Measurements from ENCODE around the gene AKT3.
A peak's percentile ranks its signal among the peaks of the same experiment; 100 is the strongest.
"Not testable (repeated sequence)": the region's sequence is repeated elsewhere in the genome, so short reads cannot be mapped to it uniquely, and the experiment has no call there.

AKT3 gene

DNA sequence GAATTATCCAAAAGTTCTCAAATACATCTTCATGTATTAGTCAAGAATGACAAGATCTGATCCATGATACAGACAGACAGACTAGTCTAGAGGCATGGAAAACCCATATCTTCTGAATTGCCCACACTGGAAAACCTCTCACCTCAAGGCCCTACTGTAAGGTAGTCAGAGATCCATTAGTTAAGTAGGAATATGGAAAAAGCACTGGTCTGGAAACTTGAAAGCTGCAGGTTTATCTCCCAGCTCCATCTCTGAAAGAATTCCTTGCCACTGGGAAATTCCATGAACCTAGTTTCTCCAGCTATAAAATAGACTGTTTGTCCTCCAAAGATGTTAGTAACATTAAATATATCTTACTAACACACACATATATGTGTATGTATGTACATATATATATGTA lies 169.2 kb downstream of the AKT3 start:
- DNase-seq: no peak

DNA sequence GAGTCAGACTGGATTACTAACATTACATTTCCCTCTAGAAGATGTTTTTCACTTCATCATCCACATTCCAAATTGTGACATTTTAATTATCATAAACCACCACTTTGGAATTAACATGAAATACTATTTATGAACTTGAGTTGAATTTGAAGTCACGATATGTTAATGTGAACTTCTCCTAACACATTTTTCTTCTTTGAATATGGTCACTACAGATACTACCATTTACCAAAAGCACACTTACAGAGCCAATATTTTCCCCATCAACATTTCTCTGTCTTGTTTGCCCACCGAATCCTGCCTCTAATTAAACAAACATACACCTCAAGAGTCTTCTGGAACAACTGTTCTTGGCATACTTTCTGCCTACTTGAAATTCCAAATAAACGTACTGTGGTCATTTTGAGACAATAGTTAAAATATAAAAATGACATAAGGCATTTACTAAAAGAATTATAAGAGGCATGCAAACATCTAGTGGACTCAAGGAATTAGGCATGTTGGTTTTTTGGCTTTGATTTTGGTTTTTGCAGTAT lies 177.4 kb downstream of the AKT3 start:
- no peak for DNase-seq

DNA sequence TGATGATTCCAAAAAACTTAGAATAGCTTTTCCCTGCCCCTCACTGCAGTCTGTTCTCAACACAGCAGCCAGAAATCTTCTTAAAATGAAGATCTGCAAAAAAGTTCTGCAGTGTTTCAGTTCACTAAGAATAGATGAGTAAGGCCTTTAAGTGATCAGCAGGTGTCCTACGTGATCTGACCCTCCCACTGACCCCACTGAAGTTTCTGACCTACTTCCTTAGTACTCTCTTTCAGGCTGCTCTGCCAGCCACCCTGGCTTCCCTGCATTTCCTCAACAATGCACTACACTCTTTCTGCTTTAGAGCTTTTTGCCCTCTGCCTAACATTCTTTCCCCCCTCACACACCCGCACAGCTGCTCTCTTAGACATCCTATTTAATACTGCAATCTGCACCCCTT lies 182.5 kb downstream of the AKT3 start:
- DNase-seq: no peak

DNA sequence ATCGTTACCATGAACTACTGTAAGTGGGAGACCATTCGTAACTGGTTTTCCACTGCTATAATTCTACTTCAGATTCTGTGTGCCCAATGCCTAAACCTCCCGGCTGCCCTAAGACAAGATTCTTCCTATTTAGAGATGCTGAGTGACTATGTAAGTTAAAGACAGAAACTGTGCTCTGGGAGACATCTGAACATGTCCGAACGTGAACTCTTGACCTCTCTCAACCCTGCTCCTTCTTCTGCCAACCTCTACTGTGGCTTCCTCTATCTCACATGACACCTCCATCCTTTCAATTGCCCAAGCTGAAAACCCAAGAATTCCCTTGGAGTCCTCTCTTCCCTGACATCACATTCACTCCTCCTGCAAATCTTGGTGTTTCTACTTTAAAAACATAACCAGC lies 182.9 kb downstream of the AKT3 start:
- DNase-seq: no peak

DNA sequence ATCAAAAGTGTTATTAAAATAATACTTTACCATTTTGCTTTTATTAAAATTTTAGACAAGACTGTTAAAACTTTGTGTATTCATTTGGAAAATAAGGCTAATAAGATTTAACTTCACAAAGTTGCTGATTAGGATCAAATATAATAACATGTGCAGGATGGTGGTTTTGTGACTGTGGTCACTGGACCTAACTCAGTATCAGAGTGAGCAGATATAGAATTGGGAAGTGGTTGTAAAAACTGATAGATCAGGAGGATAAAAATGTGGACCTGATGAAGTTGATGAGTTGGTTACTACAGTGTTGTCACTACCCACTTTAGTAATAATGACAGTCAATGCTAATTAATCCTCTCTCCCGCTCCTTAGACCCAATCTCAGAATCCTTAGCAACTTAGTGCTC lies 186.4 kb downstream of the AKT3 start:
- DNase-seq: no peak

DNA sequence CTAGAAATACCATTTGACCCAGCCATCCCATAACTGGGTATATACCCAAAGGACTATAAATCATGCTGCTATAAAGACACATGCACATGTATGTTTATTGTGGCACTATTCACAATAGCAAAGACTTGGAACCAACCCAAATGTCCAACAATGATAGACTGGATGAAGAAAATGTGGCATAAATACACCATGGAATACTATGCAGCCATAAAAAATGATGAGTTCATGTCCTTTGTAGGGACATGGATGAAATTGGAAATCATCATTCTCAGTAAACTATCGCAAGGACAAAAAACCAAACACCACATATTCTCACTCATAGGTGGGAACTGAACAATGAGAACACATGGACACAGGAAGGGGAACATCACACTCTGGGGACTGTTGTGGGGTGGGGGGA lies 187.9 kb downstream of the AKT3 start:
- not testable (repeated sequence) for DNase-seq

DNA sequence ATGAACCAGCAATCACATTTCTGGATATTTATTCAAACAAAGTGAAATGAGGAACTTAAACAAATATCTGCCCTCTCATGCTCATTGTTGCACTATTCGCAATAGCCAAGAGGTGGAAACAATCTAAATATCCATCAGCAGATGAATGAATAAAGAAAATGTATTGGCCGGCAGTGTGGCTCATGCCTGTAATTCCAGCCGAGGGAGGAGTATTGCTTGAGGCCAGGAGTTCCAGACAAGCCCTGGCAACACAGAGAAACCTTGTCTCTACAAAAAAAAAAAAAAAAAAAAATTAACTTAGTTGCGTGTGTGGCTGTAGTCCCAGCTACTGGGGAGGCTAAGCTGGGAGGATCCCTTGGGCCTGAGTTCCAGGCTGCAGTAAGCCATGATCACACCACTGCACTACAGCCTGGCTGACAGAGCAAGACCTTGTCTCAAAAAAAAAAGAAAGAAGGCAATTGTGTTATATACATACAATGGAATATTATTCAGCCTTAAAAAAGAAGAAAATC lies 191.4 kb downstream of the AKT3 start:
- no peak for DNase-seq

DNA sequence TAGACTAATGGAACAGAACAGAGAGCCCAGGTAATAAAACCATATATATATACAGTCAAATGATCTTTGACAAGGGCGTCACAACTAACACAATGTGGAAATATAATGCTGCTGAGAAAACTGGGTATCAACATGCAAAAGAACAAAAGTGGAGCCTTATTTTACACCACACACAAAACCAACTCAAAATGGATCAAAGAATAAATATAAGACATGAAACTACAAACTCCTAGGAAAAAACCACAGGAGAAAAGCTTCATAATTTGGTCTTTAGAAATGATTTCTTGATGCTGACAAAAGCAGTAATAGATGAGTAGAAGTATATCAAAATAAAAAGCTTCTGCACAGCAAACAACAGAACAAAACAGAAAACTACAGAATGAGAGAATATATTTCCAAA lies 192.2 kb downstream of the AKT3 start:
- no peak for DNase-seq

DNA sequence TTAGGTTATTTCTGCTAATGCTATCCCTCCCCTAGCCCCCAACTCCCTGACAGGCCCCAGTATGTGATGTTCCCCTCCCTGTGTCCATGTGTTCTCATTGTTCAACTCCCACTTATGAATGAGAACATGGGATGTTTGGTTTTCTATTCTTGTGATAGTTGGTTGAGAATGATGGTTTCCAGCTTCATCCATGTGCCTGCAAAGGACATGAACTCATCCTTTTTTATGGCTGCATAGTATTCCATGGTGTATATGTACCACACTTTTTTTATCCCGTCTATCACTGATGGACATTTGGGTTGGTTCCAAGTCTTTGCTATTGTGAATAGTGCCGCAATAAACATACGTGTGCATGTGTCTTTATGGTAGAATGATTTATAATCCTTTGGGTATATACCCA lies 200.5 kb downstream of the AKT3 start:
- not testable (repeated sequence) for DNase-seq

DNA sequence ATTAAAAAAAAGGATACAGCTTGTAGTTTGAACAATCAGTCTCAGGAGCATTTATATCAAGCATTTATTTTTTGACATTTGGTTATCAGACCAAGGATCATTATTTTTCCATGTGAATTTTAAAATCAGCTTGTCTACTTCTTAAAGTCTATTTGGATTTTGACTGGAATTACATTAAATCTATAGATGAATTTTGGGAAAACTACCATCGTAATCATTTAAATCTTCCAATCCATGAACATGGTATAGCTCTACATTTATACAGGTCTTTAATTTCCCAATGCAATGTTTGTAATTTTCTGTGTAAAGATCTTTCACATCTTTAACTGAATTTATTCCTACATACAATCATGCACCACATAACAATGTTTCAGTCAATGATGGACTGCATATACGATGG lies 203.2 kb downstream of the AKT3 start:
- no peak for DNase-seq

DNA sequence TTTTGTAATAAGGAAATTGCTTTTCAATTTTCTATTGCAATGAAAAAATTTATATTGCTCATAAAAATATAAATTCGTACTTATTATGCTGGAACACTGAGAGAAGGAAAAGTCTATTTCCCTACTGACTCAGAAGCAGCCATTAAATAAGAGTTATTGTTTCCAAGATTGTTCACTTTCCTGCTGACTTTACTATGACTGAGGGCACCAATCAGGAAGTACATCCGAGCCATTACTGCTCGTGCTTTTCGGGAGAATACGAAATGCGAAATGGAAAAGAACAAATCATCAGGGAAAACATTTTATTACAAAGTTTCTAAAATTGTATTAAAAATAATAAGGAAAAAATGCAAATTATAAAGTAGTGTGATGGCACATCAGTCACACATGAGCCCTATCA lies 204.8 kb downstream of the AKT3 start:
- DNase-seq: no peak

DNA sequence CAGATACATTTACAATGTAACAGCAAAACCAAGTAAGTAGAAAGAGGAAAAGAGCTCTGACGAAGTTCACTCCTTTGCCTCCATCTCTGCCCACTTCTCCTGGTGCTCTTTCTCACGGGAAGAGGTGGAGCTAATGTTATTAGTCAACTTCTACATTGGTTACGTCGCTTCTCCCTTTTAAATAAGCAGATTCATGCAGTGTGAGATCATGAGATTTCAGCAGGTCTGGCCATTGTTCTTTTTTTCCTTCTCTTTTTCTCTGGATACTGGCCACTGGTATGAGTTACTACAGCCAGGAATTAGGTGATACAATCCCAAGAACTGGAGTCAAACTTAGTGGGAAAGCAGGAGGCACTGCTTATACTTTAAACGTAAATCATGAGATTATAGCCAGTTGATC lies 207.1 kb downstream of the AKT3 start:
- peak; percentile 65 for DNase-seq

DNA sequence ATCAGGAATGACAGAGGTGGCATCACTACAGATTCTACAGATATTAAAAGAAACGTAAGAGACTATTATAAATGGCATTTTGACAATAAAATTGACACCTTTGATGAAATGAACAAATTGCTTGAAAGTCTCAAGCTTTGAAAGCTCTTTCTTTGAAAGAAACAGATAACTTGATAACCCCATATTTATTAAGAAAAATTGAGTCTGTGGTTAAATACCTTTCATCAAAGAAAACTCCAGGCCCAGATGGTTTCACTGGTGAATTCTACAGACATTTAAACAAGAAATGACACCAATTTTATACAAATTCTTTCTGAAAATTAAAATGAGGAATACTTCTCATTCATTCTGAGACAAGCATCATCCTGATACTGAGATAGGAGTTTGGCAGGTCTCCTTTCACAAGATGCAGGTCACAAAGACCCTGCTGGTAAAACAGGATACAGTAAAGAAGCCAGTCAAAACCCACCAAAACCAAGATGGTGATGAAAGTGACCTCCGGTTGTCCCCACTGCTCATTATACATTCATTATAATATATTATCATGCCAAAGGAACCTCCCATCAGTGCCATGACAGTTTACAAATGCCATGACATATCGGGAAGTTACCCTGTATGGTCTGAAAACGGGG lies 210.9 kb downstream of the AKT3 start:
- DNase-seq: no peak

DNA sequence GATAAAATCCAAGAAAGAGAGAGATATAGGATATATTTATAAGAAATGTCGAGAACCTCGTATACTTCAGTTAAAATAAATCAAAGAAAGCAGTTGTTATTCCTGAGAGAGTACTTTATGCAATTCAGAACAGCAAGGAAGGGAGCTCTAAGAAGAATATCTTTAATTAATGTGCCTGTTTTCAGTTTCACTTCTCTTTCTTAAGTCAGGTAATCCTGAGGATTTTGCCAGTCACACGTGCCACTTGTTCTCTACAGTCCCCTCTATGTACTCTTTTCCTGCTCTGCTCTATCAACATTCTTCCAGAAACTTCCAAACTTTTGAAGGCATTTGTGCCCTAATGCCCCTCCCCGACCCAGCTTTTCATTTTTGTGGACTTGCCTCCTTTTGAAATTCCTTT lies 211.9 kb downstream of the AKT3 start:
- no peak for DNase-seq

DNA sequence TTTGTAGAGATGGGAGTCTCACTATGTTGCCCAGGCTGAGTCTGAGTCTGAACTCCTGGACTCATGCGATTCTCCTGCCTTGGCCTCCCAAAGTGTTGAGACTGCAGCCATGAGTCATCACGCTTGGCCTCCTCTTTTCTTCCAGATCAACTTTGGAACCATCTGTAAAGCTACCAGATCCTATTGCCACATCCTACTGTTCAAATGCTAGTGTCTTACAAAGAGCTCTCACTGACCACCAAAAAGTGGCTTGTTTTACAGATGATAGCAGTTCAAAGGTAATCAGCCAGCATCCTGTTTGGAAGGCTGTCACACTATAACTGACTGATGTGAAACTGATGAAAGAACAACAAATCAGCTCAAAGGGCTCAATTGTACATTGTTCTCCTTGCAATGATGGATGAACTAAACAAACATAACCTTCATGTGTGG lies 221.6 kb downstream of the AKT3 start:
- peak; percentile 9 for DNase-seq

DNA sequence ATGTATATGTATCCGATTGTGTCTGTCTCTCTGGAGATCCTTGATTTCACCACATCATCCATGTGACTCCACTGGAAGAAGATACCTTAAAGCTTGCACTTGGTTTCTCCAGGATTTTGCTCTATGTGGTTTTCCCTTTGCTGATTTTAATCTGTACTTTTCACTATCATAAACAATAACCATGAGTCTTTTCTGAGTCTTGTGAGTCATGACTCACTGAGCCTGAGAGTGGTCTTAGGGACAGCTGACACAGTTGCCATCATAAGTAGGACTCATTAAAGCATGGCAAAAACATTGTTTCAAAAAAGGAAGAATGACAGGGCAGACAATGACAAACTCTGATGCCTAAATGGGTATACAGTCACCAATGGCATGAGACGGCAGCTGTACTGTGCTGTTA lies 226.2 kb downstream of the AKT3 start:
- peak; percentile 60 for DNase-seq

DNA sequence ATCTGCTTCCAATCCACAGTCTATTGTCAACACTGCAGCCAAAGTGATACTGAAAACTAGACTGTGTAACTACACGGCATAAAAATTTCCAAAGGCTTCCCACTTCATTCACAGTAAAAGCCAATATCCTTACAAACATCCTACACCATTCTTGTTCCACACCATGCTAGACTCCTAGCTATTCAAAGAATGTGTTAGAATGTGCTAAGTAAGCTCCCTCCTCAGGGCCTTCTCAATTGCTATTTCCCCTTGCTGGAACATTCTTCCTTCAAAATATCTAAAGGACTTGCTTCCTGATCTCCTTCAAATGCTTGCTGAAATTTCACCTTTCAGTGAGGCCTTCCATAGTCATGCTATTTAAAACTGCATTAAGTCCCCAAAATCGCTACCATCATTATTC lies 228.1 kb downstream of the AKT3 start:
- peak; percentile 18 for DNase-seq

DNA sequence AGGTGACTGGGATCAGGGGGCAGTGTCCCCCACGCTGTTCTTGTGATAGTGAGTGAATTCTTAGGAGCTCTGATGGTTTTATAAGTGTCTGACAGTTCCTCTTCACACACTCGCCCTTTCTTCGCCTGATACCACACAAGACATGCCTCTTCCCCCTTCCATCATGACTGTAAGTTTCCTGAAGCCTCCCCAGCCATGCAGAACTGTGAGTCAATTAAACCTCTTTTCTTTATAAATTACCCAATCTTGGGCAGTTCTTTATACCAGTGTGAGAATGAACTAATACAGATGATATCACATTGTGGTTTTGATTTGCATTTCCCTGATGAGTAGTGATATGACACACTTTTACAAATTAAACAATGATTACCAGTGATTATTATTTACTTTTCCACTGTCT lies 229.9 kb downstream of the AKT3 start:
- no peak for DNase-seq

DNA sequence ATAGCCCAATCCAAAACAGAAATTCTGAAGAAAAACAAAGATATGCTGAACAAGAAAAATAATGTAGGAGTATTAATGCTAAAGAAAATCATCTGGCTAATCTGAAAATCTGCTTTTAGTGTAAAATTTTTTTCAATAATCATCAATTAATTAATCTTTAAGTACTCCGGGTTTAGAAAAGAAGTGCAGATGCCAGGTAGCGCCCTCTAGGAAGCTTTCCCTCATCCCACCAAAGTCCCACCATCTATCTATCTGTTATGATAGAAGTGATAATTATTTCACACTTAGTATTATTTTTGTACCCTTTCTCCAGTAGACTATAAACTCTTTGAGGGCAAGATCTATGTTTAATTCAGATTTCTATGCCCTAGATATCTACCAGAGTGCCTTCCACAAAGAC lies 240.3 kb downstream of the AKT3 start:
- no peak for DNase-seq

DNA sequence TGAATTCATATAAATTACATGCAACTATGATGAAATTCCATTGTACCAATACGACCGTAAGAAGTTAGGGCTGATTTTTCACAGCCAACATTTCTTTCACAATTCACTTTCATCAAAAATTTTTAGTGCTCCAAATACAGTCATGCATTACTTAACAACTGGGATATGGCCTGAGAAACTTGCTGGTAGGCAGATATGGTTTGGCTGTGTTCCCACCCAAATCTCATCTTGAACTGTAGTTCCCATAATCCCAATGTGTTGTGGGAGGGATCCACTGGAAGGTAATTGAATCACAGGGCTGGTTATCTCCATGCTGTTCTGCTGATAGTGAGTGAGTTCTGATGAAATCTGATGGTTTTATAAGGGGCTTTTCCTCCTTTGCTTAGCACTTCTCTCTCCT lies 244.4 kb downstream of the AKT3 start:
- DNase-seq: peak; percentile 29

DNA sequence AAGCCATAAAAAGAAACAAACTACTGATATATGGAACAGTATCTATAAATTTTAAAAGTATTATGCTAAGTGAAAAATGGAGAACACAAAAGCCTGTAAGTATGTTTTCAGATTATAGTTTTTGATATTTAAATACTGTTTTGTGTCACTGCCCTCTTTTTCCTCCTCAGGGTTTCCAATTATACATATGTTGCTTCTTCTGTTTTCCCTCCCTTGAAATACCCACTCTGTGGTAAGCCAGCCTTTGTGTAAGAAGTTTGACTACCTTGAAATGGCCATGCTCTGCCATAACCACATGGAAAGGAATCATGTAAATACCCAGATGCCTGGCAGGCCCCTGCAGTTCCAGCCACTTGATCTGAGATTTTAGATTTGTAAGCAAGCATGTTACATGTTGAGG lies 248.3 kb downstream of the AKT3 start:
- no peak for DNase-seq

DNA sequence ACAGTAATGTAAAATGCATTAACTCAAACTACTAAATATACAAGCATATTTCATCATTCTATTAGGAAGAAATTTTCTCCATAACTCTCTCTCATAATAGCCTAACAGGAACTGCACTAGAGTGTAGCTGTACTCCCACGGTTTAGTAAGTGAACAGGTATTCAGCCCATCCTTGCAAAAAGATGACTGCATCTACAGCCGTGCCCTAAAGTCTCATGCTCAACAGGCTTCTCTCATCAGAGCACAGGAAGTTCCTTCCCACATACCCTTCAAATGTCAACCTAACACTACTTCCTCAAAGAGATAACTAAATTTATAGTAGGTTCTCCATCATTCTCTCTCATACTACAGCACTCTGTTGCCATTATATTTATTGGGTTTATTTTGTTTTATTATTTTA lies 251.6 kb downstream of the AKT3 start:
- peak; percentile 81 for DNase-seq

DNA sequence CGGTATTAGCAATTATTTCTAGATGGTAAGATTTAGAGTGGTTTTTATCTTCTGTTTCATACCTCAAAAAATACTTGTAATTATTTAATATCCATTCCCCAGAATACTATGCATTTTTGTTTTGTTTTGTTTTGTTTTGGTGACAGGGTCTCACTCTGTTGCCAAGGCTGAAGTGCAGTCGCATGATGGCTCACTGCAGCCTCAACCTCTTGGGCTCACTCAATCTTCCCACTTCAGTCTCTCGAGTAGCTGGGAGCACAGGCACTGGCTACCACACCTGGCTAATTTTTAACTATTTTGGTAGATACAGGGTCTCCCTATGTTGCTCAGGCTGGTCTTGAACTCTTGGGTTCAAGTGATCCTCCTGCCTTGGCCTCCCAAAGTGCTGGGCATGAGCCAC lies 252.7 kb downstream of the AKT3 start:
- peak; percentile 29 for DNase-seq

DNA sequence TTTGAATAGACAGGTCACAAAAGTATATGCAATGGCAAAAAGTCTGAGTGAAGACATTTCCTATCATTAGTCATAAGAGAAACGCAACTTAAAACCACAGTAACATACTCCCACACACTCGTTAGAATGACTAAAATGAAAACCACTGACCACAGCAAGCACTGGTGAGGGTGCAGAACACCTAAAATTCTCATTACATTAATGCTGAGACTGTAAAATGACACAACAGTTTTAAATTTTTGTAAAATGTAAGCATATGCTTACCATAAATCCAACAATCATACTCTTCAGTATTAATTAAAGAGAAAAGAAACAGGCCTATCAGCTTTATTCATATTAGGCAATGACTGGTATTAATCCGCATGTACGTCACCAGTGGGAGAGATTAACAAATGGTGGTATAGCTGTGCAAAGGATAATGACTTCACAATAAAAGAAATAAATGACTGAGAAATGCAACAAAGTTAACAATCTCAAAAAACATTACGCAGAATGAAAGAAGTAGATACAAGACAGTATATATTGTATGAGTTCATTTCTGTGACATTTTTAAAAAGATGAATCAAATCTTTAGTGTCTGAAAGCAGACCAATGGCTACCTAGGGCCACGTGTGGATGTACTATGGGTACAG lies 253.5 kb downstream of the AKT3 start:
- DNase-seq: peak; percentile 96

All from fibroblast of skin of right biceps (primary cell).